Ovary (tissue), 9 donors: ENCODE data around the gene LSAMP. TPM values are rescaled to one million over a fixed set of nuclear protein-coding genes. Genes with fewer than 3 reads are reported as not detected.

Experiments
- DNase-seq, 5 donors: peaks; one replicate each; pipeline ENCODE4 v3.0.0-alpha.2; 2019 to 2020
- H3K27ac ChIP-seq, 2 donors: fragments of 200-600 bp; one replicate each; pipeline versions ENCODE4 v1.5.1 to v1.8.0; 2019 to 2022
- H3K27me3 ChIP-seq: fragments of 200-600 bp; one replicate; pipeline ENCODE4 v1.8.0; 2022
- H3K36me3 ChIP-seq: fragments of 200-600 bp; sonication (generic); one replicate; pipeline ENCODE4 v1.5.1; 2019
- H3K4me1 ChIP-seq: one replicate; pipeline ENCODE4 v1.8.1; 2013; ENCODE audit warnings: mild to moderate bottlenecking, moderate library complexity; ENCODE audit not compliant: insufficient read depth
- H3K4me3 ChIP-seq: fragments of 200-600 bp; sonication (generic); one replicate; pipeline ENCODE4 v1.5.1; 2017
- H3K9me3 ChIP-seq, 2 donors: fragments of 200-600 bp in 1 of 2; sonication (generic) in 1 of 2; one replicate each; pipeline versions ENCODE4 v1.5.1 to v1.8.1; 2013 to 2019; ENCODE audit warnings: mild to moderate bottlenecking in 1 of 2, moderate library complexity in 1 of 2
- EP300 ChIP-seq: sonication (generic); formaldehyde crosslinking; IDR thresholded peaks from one replicate; pipeline ENCODE4 v1.6.1; 2017; ENCODE audit warnings: antibody characterized with exemption
- POLR2A ChIP-seq: fragments of 450-650 bp; IDR thresholded peaks from one replicate; pipeline ENCODE4 v1.6.1; 2017; ENCODE audit warnings: antibody characterized with exemption, mild to moderate bottlenecking, moderate library complexity
- WGBS, 3 donors: extraction: QIAGEN DNeasy Blood & Tissue Kit in 1 of 3; methylation state at CpG; one replicate each; pipeline versions ENCODE4 v1.1.5 to v1.1.7; 2013 to 2017; 5-methylcytosine and 5-hydroxymethylcytosine counted together
- intact Hi-C, 4 donors: fragments of 100-400 bp; cut with DNase I; formaldehyde crosslinking; loops; one replicate each; pipeline versions ENCODE4 v1.11.0 to v1.15.1; 2022 to 2023
- polyA plus RNA-seq, 2 donors: library from polyadenylated mRNA; stranded (reverse); fragments of 200-250 nt in 1 of 2; fragments of 350-450 nt in 1 of 2; fragmentation: Illumina TruSeq in 1 of 2; extraction: RNeasy Lipid Tissue Mini Kit (QIAGEN cat#74804) in 1 of 2; gene quantifications; one replicate each; pipeline ENCODE4 v1.2.3, GENCODE V29; 2013 to 2014
- total RNA-seq, 7 donors: library from RNA; depleted of rRNA in 2 of 7; stranded (reverse); fragments of >200 nt in 2 of 7; fragmentation: NEBNext Ultra II Directional in 3 of 7; extraction: Animal tissue kit (Norgen Biotek cat#: 25700) in 3 of 7; gene quantifications; one replicate each; pipeline versions ENCODE4 v1.1.0 to v1.2.4, GENCODE V29; 2016 to 2023
- TF ChIP-seq, protein P1 (sequence below), 3 donors: fragments of 450-650 bp in 2 of 3; fragments of 200-600 bp in 1 of 3; IDR thresholded peaks; one replicate each; pipeline versions ENCODE4 v1.5.1 to v1.8.0; 2016 to 2022; ENCODE audit warnings: antibody characterized with exemption in 3 of 3, mild to moderate bottlenecking in 1 of 3
- donor health status: DM: no; HTN: no; CAD: no; lungs with moderate emphysema.
- donor health status: DM: no; HTN: no; CAD: no.
- donor health status: Bipolar disorder and iron deficiency.
- donor health status: DM: yes; HTN: yes; CAD: no.
- donor health status: DM: no; HTN: no; CAD: no.
- donor health status: DM: yes; HTN: yes; CAD: no.

Gene LSAMP
- total and polyA plus RNA-seq, 9 donors = 1.1 to 13.0 (median 5.4) TPM

DNA sequence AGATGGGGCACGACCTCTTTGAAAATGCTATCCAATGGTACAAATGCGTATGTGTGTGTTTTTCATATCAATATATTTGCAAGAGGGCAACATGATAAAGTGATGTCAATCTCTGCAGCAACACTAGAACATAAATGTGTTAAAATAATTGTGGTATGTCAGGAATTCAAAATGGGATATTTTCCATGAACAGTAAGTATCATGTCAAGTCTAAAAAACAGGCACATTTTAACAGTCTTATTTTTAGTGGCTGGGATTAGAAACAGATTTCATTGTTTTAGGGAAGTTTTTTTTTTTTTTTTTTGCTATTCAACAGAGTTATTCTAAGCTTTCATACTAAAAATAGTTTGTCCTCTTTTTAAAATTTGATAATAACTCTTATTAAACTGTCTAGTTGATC lies 612.2 kb downstream of the LSAMP start:
- WGBS, 3 donors = 59 to 93% (median 88%) methylated on average over 2 of the region's 2 CpGs
- no peaks in the 10 kb centered on the region for H3K9me3 ChIP-seq
- TF ChIP-seq, protein P1, sequence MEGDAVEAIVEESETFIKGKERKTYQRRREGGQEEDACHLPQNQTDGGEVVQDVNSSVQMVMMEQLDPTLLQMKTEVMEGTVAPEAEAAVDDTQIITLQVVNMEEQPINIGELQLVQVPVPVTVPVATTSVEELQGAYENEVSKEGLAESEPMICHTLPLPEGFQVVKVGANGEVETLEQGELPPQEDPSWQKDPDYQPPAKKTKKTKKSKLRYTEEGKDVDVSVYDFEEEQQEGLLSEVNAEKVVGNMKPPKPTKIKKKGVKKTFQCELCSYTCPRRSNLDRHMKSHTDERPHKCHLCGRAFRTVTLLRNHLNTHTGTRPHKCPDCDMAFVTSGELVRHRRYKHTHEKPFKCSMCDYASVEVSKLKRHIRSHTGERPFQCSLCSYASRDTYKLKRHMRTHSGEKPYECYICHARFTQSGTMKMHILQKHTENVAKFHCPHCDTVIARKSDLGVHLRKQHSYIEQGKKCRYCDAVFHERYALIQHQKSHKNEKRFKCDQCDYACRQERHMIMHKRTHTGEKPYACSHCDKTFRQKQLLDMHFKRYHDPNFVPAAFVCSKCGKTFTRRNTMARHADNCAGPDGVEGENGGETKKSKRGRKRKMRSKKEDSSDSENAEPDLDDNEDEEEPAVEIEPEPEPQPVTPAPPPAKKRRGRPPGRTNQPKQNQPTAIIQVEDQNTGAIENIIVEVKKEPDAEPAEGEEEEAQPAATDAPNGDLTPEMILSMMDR (IDR thresholded peaks at IDR 0.05) = no peak
- no peak for TF ChIP-seq POLR2A
- no peak for TF ChIP-seq EP300
- H3K4me3 ChIP-seq = no peak overlapping the region
- no peak overlapping the region for H3K27ac ChIP-seq
- H3K36me3 ChIP-seq = no peaks in the 10 kb centered on the region
- DNase-seq = no peak
- H3K4me1 ChIP-seq = no peaks in the 10 kb centered on the region
- H3K27me3 ChIP-seq = no peaks in the 10 kb centered on the region
- intact Hi-C loops = no loop called here

GRCh38 chr3:115832265-115832664 lies 613.0 kb downstream of the LSAMP start:
- no peaks in the 10 kb centered on the region for H3K36me3 ChIP-seq
- no peaks in the 10 kb centered on the region for H3K9me3 ChIP-seq
- H3K27me3 ChIP-seq = no peaks in the 10 kb centered on the region
- H3K27ac ChIP-seq = no peak overlapping the region
- no peak overlapping the region for H3K4me3 ChIP-seq
- WGBS, 3 donors = 86 to 89% (median 88%) methylated on average over 3 of the region's 3 CpGs
- TF ChIP-seq, protein P1 (IDR thresholded peaks at IDR 0.05) = no peak
- TF ChIP-seq EP300 (no peak), POLR2A (no peak)
- no peak for DNase-seq
- intact Hi-C loops = no loop called here
- no peaks in the 10 kb centered on the region for H3K4me1 ChIP-seq

GRCh38 chr3:115831864-115832263 lies 613.4 kb downstream of the LSAMP start:
- no peaks in the 10 kb centered on the region for H3K4me1 ChIP-seq
- no peaks in the 10 kb centered on the region for H3K27me3 ChIP-seq
- no peaks in the 10 kb centered on the region for H3K9me3 ChIP-seq
- WGBS, 3 donors = 68 to 91% (median 82%) methylated on average over 1 of the region's 1 CpG
- no peak for DNase-seq
- H3K4me3 ChIP-seq = no peak overlapping the region
- intact Hi-C loops = no loop called here
- H3K27ac ChIP-seq = no peak overlapping the region
- no peak for TF ChIP-seq EP300
- TF ChIP-seq, protein P1 (IDR thresholded peaks at IDR 0.05) = no peak
- TF ChIP-seq POLR2A = no peak
- no peaks in the 10 kb centered on the region for H3K36me3 ChIP-seq

GRCh38 chr3:115830764-115831395 lies 614.4 kb downstream of the LSAMP start:
- intact Hi-C loops = no loop called here
- H3K27me3 ChIP-seq = no peaks in the 10 kb centered on the region

More at GRCh38 chr3:115830764-115831395, 614.4 kb downstream of the LSAMP start:
- WGBS, 3 donors = 54 to 71% (median 61%) methylated on average over 6 of the region's 6 CpGs
- Histone ChIP-seq H3K4me1 (no peaks in the 10 kb centered on the region), H3K9me3 (no peaks in the 10 kb centered on the region), H3K36me3 (no peaks in the 10 kb centered on the region), H3K27ac (no peak overlapping the region), H3K4me3 (no peak overlapping the region)
- TF ChIP-seq POLR2A (no peak), EP300 (no peak)
- TF ChIP-seq, protein P1 (IDR thresholded peaks at IDR 0.05) = no peak
- DNase-seq = no peak
